DMS 273 treated with DMSO at 0.1 percent for 48 hours (cell line): ENCODE data around the gene BCL10.

ENCODE experiments used
- DNase-seq: peaks from one replicate; lab custom pipeline; 2025; lab: John Stamatoyannopoulos, UW

The BCL10 gene

GRCh38 chr1:85220756-85221201 is 55.7 kb downstream of the BCL10 start:
- DNase-seq = no peak

DNA sequence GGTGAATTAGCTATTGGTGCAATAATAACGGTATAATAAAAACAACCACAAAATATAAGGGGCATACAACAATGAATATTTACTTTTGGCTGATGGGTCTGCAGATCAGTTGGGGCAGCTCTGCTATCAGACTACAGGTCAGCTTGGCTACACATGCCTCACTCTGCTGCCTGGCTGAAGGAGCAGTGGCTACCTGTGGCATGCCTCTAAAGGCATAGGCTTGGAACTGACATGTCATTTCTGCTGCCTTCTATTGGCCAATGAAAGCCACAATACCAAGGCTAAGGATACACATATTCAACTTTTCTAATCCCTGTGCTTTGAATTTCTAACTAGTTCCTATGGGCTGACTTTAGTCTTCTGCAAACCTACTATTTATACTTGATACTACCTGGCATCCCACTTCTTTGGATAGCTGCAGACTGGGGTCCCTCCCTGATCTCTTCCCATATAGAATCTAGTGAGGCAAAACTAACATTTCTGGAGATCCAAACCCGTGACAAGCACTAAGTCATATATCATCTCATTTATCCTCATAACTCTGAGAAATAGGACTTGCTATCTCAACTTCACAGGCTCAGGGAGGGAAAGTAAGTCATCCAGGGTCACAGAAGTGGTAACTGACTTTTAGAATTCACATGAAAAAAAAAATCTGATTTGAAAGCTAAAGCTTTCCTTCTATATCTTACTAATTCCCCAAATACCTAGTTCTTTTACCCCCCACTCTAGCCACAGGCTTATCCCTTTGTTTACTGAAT is 56.4 kb downstream of the BCL10 start:
- DNase-seq = no peak

DNA sequence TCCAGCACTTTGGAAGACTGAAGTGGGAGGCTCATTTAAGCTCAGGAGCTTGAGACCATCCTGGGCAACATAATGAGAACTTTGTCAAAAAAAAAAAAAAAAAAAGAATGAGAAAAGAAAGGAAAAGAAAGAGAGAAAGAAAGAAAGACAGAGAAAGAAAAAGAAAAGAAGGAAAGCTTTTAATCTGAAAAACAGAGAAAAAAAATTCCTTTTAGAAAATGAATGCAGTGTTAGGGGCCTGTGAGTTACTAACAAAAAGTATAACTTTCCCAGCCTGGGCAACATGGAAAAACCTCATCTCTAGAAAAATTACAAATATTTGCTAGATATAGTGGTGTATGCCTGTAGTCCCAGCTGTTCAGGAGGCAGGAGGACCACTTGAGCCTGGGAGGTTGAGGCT is 59.7 kb downstream of the BCL10 start:
- no peak for DNase-seq
